ENCODE data around the gene ZNF511. TPM values are rescaled to one million over a fixed set of nuclear protein-coding genes. Genes with fewer than 3 reads are reported as not detected.

The ZNF511 gene
- total and polyA plus RNA-seq, 4 experiments from 2014 or later, result 31.5 to 107 (median 51.0) TPM

DNA sequence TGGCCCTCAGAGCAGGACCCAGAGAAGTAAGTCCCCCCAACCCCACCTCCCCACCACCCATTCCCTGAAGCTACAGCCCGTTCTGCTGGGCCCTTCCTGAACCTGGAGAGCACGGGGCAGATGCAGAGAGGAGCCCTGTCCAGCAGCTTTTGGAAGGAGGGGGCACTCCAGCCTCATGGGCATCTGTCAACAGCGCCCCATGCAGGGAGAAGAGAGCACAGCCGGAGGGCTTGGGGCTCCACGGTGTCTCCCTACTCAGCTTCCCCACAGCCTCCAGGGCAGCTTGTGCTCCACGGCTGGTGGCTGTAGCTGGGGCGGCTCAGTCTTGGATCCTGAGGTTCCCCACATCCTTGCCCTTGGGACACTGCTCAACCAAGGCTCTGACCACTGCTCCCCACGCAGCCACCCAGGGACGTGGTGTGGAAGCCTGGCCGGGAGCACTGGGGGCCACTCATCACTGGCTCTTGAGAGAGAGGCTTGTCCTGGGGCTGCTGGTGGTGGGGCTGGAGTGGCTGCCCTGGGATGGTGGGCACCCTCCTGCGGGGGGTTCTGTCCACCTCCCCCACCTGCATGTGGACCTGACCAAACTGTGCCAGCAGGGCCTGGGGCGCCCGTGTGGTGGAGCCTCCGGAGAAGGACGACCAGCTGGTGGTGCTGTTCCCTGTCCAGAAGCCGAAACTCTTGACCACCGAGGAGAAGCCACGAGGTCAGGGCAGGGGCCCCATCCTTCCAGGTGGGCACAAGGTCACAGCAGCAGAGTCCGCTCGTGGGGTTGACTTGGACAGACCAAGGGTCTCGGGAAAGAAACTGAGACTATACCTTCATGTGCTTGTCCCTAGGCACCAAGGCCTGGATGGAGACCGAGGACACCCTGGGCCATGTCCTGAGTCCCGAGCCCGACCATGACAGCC lies 42.9 kb downstream of the ZNF511 start:
- Histone ChIP-seq H3K4me1 (ENCODE audit: insufficient read depth, low read length) (peaks cover 6% of the 10 kb centered on the region), H3K36me3 (ENCODE audit: insufficient read depth, low read length) (no peaks in the 10 kb centered on the region), H3K9me3 (ENCODE audit: control insufficient read depth in 1 of 2, low read length in 2 of 2) (no peaks in the 10 kb centered on the region), H3K27me3 (ENCODE audit: insufficient read depth, low read length) (peaks cover 4% of the 10 kb centered on the region), H3K27ac (ENCODE audit: low read depth, low read length) (no peak overlapping the region), H3K4me3 (ENCODE audit: low read length in 2 of 2) (no peak overlapping the region)
- DNase-seq, result peak in 1 of 5 donors; percentile 36
- H3K27ac Mint-ChIP-seq, result no peak overlapping the region
- CTCF ChIA-PET (ENCODE audit: partially characterized antibody), result interaction anchor here (1.1 kb wide), 1 partner anchor 22 kb away, joined by 3 read pairs; no protein-coding TSS in a partner anchor
- no peaks in the 10 kb centered on the region for H3K36me3 Mint-ChIP-seq
- intact Hi-C loops (cut with micrococcal nuclease), result no loop called here
- no peaks in the 10 kb centered on the region for H3K9me3 Mint-ChIP-seq
- no peak overlapping the region for H3K4me3 Mint-ChIP-seq
- peaks cover 4 to 6% of the 10 kb centered on the region in 2 donors for H3K27me3 Mint-ChIP-seq
- H3K4me1 Mint-ChIP-seq, result peaks cover 0 to 4% (median 2%) of the 10 kb centered on the region in 4 donors
- POLR2A ChIA-PET (ENCODE audit: partially characterized antibody), result no interaction called here

- Histone ChIP-seq H3K9me3 (ENCODE audit: control insufficient read depth in 1 of 2, low read length in 2 of 2) (no peaks in the 10 kb centered on the region), H3K36me3 (ENCODE audit: insufficient read depth, low read length) (no peaks in the 10 kb centered on the region), H3K27ac (ENCODE audit: low read depth, low read length) (no peak overlapping the region), H3K4me3 (ENCODE audit: low read length in 2 of 2) (no peak overlapping the region), H3K4me1 (ENCODE audit: insufficient read depth, low read length) (peaks cover 8% of the 10 kb centered on the region), H3K27me3 (ENCODE audit: insufficient read depth, low read length) (peaks cover 4% of the 10 kb centered on the region)
- POLR2A ChIA-PET (ENCODE audit: partially characterized antibody), result interaction anchor here (1.2 to 1.7 kb wide), 3 partner anchors 9 to 52 kb away, joined by 3 to 5 read pairs (median 4); no protein-coding TSS in a partner anchor
- CTCF ChIA-PET (ENCODE audit: partially characterized antibody), result interaction anchor here (0.6 to 1.5 kb wide), 3 partner anchors 10 to 96 kb away, joined by 3 to 4 read pairs (median 4); no protein-coding TSS in a partner anchor
- Mint-ChIP-seq H3K27ac (no peak overlapping the region), H3K27me3 (peaks cover 4 to 6% of the 10 kb centered on the region in 2 donors), H3K36me3 (no peaks in the 10 kb centered on the region), H3K4me1 (peaks cover 0 to 4% (median 2%) of the 10 kb centered on the region in 4 donors), H3K9me3 (no peaks in the 10 kb centered on the region), H3K4me3 (no peak overlapping the region)
- intact Hi-C loops (cut with micrococcal nuclease), result no loop called here
- peak in 1 of 5 donors; percentile 32 for DNase-seq
These were observed 44.7 kb downstream of the ZNF511 start for GRCh38 chr10:133353202-133353959.

DNA sequence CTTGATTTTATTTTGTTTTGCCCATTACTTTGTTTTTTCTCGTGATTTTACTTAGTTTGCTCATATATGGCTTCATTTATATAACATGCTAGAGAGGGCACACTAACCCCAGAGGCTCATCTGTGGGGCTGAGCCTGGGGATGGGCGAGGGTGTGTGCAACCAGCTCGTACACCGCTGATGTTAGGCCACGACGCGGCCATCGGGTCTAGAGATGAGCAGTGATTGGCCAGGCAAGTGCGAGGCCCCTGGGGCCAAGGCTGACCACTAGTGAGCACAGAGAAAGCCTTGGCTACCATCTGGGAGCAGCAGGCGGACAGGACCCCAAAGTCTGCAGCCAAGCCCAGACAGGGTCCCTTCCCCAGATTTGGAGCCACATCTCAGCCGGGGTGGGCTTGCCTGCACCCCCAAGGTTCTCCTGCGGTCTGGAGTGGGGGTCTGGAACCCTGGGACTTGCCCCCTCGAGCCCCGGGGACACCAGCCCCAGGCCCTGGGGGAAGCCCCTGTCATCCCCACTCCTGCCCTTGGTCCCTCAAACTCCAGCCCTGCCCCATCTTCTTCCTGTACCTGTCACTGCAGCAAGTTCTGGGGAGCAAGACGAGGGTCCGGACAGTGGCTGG lies 45.4 kb downstream of the ZNF511 start:
- ChIA-PET POLR2A (ENCODE audit: partially characterized antibody) (interaction anchor here (1.2 to 1.7 kb wide), 3 partner anchors 10 to 52 kb away, joined by 3 to 5 read pairs (median 4); no protein-coding TSS in a partner anchor), CTCF (ENCODE audit: partially characterized antibody) (interaction anchor here (0.6 to 1.5 kb wide), 3 partner anchors 9 to 96 kb away, joined by 3 to 4 read pairs (median 4); no protein-coding TSS in a partner anchor)
- Mint-ChIP-seq H3K27me3 (peaks cover 2 to 3% of the 10 kb centered on the region in 2 donors), H3K4me3 (no peak overlapping the region), H3K27ac (no peak overlapping the region), H3K9me3 (no peaks in the 10 kb centered on the region), H3K36me3 (no peaks in the 10 kb centered on the region), H3K4me1 (peaks cover 0 to 4% (median 2%) of the 10 kb centered on the region in 4 donors)
- DNase-seq, result peak in 1 of 5 donors; percentile 11
- no peak overlapping the region for H3K27ac ChIP-seq (ENCODE audit: low read depth, low read length)
- intact Hi-C loops (cut with micrococcal nuclease), result no loop called here
- H3K4me3 ChIP-seq (ENCODE audit: low read length in 2 of 2), result no peak overlapping the region
- peaks cover 2% of the 10 kb centered on the region for H3K27me3 ChIP-seq (ENCODE audit: insufficient read depth, low read length)
- no peaks in the 10 kb centered on the region for H3K9me3 ChIP-seq (ENCODE audit: control insufficient read depth in 1 of 2, low read length in 2 of 2)
- no peaks in the 10 kb centered on the region for H3K36me3 ChIP-seq (ENCODE audit: insufficient read depth, low read length)
- H3K4me1 ChIP-seq (ENCODE audit: insufficient read depth, low read length), result peaks cover 8% of the 10 kb centered on the region

GRCh38 chr10:133354672-133355240 lies 46.0 kb downstream of the ZNF511 start:
- Histone ChIP-seq H3K27me3 (ENCODE audit: insufficient read depth, low read length) (no peaks in the 10 kb centered on the region), H3K36me3 (ENCODE audit: insufficient read depth, low read length) (no peaks in the 10 kb centered on the region), H3K27ac (ENCODE audit: low read depth, low read length) (no peak overlapping the region), H3K9me3 (ENCODE audit: control insufficient read depth in 1 of 2, low read length in 2 of 2) (no peaks in the 10 kb centered on the region), H3K4me3 (ENCODE audit: low read length in 2 of 2) (no peak overlapping the region), H3K4me1 (ENCODE audit: insufficient read depth, low read length) (peaks cover 8% of the 10 kb centered on the region)
- intact Hi-C loops (cut with micrococcal nuclease), result loop anchor here (5.0 kb wide), 1 partner anchor 38 kb away; the partner anchor contains the start of gene MTG1
- no peak overlapping the region for H3K4me3 Mint-ChIP-seq
- H3K36me3 Mint-ChIP-seq, result no peaks in the 10 kb centered on the region
- POLR2A ChIA-PET (ENCODE audit: partially characterized antibody), result interaction anchor here (1.0 to 5.3 kb wide), 2 partner anchors 25 to 35 kb away, joined by 3 to 38 read pairs; no protein-coding TSS in a partner anchor
- no peaks in the 10 kb centered on the region for H3K27me3 Mint-ChIP-seq
- DNase-seq, result peak in 1 of 5 donors; percentile 22
- CTCF ChIA-PET (ENCODE audit: partially characterized antibody), result interaction anchor here (0.8 kb wide), 1 partner anchor 25 kb away, joined by 3 read pairs; no protein-coding TSS in a partner anchor
- no peaks in the 10 kb centered on the region for H3K9me3 Mint-ChIP-seq
- H3K4me1 Mint-ChIP-seq, result peaks cover 0 to 4% (median under 1%) of the 10 kb centered on the region in 4 donors
- H3K27ac Mint-ChIP-seq, result no peak overlapping the region

DNA sequence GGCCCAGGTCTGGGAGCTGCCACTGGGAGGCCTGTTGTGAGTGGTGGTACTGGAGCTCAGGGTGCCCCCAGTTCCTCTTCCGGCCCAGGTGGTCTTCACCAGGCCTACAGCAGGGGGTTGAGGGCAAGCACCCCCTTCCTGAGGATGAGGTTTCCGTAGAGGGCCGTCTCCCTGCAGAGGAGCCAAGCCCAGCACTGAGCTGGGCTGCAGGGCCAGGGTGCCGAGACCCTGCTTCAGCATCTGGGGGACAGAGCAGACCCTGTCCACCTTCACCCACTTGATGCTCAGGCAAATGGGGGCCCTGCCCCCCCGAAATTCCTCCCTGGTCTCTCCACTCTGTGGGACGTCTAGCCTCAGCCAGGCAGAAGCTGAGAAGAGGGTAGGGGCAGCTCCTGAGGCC lies 46.6 kb downstream of the ZNF511 start:
- no peak overlapping the region for H3K27ac ChIP-seq (ENCODE audit: low read depth, low read length)
- H3K36me3 Mint-ChIP-seq, result no peaks in the 10 kb centered on the region
- CTCF ChIA-PET (ENCODE audit: partially characterized antibody), result interaction anchor here (0.8 kb wide), 1 partner anchor 26 kb away, joined by 3 read pairs; no protein-coding TSS in a partner anchor
- H3K4me3 Mint-ChIP-seq, result peak overlapping the region in 1 of 8 donors; percentile 6
- peaks cover 0 to 5% (median 2%) of the 10 kb centered on the region in 4 donors for H3K4me1 Mint-ChIP-seq
- peak in 1 of 5 donors; percentile 28 for DNase-seq
- H3K27me3 ChIP-seq (ENCODE audit: insufficient read depth, low read length), result no peaks in the 10 kb centered on the region
- H3K36me3 ChIP-seq (ENCODE audit: insufficient read depth, low read length), result no peaks in the 10 kb centered on the region
- POLR2A ChIA-PET (ENCODE audit: partially characterized antibody), result interaction anchor here (1.0 to 5.3 kb wide), 2 partner anchors 26 to 35 kb away, joined by 3 to 38 read pairs; no protein-coding TSS in a partner anchor
- H3K9me3 Mint-ChIP-seq, result no peaks in the 10 kb centered on the region
- no peak overlapping the region for H3K27ac Mint-ChIP-seq
- intact Hi-C loops (cut with micrococcal nuclease), result loop anchor here (5.0 kb wide), 1 partner anchor 37 kb away; the partner anchor contains the start of gene MTG1
- no peak overlapping the region for H3K4me3 ChIP-seq (ENCODE audit: low read length in 2 of 2)
- no peaks in the 10 kb centered on the region for H3K9me3 ChIP-seq (ENCODE audit: control insufficient read depth in 1 of 2, low read length in 2 of 2)
- H3K27me3 Mint-ChIP-seq, result no peaks in the 10 kb centered on the region
- H3K4me1 ChIP-seq (ENCODE audit: insufficient read depth, low read length), result peaks cover 8% of the 10 kb centered on the region

GRCh38 chr10:133355991-133356390 lies 47.3 kb downstream of the ZNF511 start:
- Histone ChIP-seq H3K4me1 (ENCODE audit: insufficient read depth, low read length) (peaks cover 8% of the 10 kb centered on the region), H3K4me3 (ENCODE audit: low read length in 2 of 2) (no peak overlapping the region), H3K9me3 (ENCODE audit: control insufficient read depth in 1 of 2, low read length in 2 of 2) (no peaks in the 10 kb centered on the region), H3K36me3 (ENCODE audit: insufficient read depth, low read length) (no peaks in the 10 kb centered on the region), H3K27ac (ENCODE audit: low read depth, low read length) (no peak overlapping the region), H3K27me3 (ENCODE audit: insufficient read depth, low read length) (no peaks in the 10 kb centered on the region)
- H3K4me3 Mint-ChIP-seq, result peak overlapping the region in 7 of 8 donors; percentile 42 to 73 (median 60)
- ChIA-PET CTCF (ENCODE audit: partially characterized antibody) (no interaction called here), POLR2A (ENCODE audit: partially characterized antibody) (interaction anchor here (1.0 to 5.3 kb wide), 2 partner anchors 26 to 34 kb away, joined by 3 to 38 read pairs; no protein-coding TSS in a partner anchor)
- H3K36me3 Mint-ChIP-seq, result no peaks in the 10 kb centered on the region
- peak in 1 of 5 donors; percentile 21 for DNase-seq
- H3K9me3 Mint-ChIP-seq, result no peaks in the 10 kb centered on the region
- no peak overlapping the region for H3K27ac Mint-ChIP-seq
- intact Hi-C loops (cut with micrococcal nuclease), result loop anchor here (5.0 kb wide), 1 partner anchor 36 kb away; the partner anchor contains the start of gene MTG1
- H3K27me3 Mint-ChIP-seq, result no peaks in the 10 kb centered on the region
- H3K4me1 Mint-ChIP-seq, result peaks cover 0 to 7% (median 2%) of the 10 kb centered on the region in 4 donors
